PFSK-1 (cell line): ENCODE data around the gene PACRGL.

Experiments
- FOXP2 ChIP-seq: optimal IDR thresholded peaks from 2 replicates; pipeline ENCODE3; 2011; ENCODE audit warnings: borderline replicate concordance, control low read depth, inconsistent platforms; ENCODE audit not compliant: insufficient read depth; ENCODE audit errors: extremely low read length, extremely low read depth
- POLR2AphosphoS5 ChIP-seq: IDR thresholded peaks from 2 replicates; pipeline ENCODE4 v1.6.1; 2012; ENCODE audit warnings: low read depth, mild to moderate bottlenecking, control low read depth, low read length, moderate library complexity
- REST ChIP-seq, 2 experiments: IDR thresholded peaks; 2 replicates each; pipeline versions ENCODE4 v1.6.1 to v1.8.0; 2011 to 2012; ENCODE audit warnings: low read depth in 2 of 2, low read length in 2 of 2, control low read depth in 1 of 2, inconsistent platforms in 1 of 2, mild to moderate bottlenecking in 1 of 2, moderate library complexity in 1 of 2; ENCODE audit not compliant: insufficient read depth in 1 of 2
- SIN3A ChIP-seq: IDR thresholded peaks from 2 replicates; pipeline ENCODE4 v1.6.1; 2012; ENCODE audit warnings: mild to moderate bottlenecking, low read length, moderate library complexity, borderline replicate concordance; ENCODE audit not compliant: insufficient read depth

DNA sequence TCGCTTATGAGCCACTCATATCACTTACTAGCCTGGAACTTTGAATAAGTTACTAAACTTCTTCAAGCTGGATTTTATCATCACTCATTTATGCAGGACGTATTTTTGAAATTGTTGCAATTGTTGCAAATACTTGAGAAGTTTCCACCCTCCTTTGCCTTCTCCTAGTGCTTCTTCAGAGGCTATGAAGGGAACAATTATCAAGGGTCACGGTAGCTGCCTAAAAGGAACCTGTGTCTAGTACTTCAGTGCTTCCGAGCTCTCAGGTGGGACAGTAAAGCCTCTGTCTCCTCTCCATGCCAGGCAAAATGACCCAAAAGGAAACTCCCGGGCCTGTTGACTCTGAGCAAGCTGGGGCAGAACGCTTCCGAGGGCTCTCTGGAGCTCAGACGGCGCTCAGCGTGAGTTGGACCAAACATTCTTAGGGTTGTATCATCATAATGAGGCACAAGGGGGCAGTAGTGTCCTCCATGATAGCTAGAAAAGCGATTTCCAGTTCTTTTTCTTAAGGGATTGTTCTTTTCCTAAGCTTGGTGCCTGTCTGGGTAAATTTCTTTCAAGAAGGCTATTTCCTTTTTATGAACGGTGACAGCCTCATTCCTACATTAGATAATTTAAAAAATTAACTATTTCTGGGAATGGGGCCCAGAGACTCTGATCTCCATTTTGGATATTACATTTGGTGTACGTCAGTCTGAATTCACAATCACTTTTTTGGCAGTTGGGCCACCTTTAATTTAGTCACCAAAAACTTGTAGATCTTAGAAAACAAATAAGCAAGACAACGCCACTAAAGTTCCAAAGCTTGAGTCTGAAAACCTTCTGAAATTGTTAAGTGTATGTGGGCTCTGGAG lies 73.1 kb downstream of the PACRGL start:
- TF ChIP-seq POLR2AphosphoS5 (no peak), REST (IDR thresholded peaks at IDR 0.05; ENCODE audit: insufficient read depth in 1 of 2, low read depth in 2 of 2, low read length in 2 of 2) (no peak), SIN3A (no peak), FOXP2 (no peak)
